AML-193 (cell line): Measurements from ENCODE around the gene DUSP23.
A peak's percentile ranks its signal among the peaks of the same experiment; 100 is the strongest.

Source experiments
- DNase-seq, 2 experiments: peaks; one replicate each; lab custom pipeline; 2025; lab: John Stamatoyannopoulos, UW

The DUSP23 gene

DNA sequence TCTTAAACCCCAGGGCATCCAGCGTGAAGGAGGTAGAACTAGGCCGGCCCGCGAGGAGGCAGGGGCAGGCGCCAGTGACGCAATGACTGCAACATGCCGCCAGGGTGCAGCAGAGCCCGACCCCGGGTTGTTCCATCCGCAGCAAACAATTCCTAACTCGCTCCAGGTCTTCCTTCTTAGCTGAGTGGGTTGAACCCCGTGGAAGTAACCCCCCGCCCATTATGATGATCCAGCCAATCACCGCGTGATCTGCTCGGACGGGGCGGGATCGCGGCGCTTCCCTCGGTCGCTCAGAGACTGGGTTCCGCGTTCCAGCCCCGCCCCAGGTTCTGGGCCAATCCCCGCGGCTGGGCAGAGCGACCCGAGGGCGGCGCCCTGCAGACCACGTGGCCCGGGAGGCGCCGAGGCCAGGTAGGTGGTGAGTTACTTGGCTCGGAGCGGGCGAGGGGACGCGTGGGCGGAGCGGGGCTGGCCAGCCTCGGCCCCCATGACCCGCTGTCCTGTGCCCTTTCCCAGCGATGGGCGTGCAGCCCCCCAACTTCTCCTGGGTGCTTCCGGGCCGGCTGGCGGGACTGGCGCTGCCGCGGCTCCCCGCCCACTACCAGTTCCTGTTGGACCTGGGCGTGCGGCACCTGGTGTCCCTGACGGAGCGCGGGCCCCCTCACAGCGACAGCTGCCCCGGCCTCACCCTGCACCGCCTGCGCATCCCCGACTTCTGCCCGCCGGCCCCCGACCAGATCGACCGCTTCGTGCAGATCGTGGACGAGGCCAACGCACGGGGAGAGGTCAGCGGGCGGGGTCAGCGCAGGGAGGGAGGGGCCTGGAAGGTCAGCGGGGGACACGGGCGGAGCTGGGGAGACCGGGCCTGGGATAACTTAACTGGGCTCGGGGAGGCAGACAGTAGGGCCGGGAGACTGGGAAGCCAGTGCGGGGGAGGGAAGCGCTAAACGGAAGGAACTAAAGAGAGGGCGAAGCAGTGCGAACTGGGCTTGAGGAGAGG is at the start of gene DUSP23:
Gene DUSP23, plus strand, starts transcription at position 380 of the 1,000 bp plus-strand sequence. Its CDS starts 139 bp downstream, at position 519.
- DNase-seq, result no peak

DNA sequence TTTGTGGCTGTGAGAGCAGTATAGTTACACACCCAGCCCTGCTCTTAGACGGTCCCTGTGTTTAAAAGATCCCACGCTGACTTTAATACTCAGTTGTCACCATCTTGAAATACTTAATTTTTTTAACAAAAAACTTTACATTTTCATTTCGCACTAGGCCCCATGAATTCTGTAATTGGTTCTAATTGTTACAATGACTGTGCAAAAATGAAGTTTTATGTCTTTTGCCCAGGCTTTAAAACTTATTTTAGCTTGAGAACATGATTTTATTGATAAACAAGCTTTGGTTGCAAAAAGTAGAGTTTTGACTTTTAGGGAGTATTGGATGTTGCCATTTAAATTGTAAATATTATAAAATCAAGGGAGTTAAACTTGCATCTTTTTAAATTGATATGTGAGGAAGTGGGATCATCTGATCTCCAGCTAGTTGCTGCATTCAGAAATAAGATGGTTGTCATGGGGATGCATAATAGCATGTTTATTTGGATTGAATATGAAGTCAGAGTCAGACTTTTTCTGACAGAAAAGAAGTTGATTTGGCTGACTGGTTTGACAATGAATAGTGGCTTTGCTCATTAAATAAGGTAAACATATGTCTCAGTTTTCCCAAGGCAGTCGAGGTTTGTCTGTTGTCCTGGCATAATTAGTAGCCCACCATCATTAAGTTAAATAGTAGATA is 43.4 kb upstream of the DUSP23 start:
- DNase-seq, result no peak

DNA sequence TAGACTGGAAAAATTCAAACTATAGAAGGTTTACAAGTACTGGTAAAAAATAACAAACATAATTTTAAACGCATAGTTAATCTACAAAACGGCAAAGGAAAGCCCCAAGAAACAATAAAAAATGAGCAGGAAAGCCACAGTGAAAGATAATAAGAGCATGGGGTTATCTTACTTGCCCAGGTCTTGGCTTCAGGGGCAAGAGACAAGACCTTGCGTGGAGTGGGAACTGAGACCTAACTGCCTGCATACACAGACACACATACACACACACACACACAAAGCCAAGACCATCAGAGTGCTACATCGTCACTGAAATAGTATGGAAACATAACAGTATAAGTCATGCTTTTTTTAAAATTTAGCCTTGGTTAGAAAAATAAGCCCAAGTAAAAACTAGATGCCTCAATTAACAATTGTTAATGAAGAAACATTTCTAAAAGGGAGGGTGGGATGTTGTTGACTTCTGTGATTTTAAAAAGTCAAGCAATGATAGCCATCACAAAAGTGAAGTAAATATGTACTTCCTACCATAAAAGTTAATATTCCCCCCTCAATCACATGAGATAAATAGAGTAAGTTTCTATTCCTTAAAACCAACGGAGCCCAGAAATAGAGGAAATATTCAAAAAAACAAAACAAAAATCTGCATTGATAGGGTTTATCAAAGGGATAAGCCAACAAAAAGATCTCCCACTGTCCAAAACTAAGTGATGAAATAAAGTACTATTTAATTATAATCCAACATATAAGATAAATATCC is 36.9 kb upstream of the DUSP23 start:
- DNase-seq, result no peak

DNA sequence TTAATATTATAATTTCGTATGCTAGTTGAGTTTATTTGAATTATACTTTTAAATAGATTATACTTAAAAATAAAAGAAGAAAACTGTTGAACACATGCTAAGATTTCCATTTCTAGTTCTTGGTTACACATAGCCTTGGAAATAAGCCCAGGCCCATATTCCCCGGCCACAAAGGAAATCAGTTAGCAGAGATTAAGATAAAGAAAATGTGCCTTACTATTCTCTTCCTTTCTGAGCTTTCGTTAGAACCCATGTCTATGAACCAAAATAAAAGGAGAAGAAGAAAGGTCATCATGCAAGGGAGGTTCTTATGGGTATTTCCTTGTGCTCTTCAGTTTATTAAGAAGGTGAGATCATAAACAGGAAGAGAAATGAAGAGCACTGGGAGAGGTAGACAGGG is 34.1 kb upstream of the DUSP23 start:
- no peak for DNase-seq

DNA sequence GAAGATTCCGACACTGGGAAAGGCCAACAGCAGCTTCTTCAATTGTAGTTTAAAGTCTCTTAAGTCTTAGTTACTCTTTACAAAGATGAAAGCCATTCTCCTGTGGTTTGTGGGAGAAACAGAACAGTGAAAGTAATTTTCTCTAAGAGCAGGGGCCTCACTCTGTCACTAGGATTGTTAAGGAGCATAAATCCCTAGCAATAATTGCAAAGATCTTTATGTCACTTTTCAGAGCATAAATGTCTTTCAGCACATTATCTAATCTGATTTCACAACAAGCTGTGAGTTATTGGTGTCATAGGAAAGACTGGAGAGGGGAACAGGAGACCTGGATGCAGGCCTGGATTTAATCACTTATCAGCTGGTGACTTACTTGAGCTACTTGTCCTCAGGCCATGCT is 32.4 kb upstream of the DUSP23 start:
- no peak for DNase-seq

DNA sequence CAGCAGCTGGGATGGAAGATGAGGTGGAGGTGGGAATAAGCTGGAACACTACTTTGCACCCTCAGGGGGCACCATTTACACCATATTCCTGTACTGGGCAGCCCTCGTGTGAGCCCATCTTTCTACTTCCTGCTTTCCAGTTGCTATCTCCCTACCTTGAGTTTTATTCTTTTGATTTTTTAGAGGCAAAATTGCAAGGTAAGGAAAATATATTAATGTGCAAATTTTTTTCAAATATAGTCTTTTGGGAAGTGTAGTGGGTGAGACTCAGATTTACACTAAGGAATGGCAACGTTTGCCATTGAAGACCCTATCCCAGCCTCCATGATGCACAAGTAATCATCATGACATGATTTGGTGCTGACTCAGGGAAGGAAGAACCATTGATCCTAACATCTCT is 31.1 kb upstream of the DUSP23 start:
- DNase-seq, result no peak

DNA sequence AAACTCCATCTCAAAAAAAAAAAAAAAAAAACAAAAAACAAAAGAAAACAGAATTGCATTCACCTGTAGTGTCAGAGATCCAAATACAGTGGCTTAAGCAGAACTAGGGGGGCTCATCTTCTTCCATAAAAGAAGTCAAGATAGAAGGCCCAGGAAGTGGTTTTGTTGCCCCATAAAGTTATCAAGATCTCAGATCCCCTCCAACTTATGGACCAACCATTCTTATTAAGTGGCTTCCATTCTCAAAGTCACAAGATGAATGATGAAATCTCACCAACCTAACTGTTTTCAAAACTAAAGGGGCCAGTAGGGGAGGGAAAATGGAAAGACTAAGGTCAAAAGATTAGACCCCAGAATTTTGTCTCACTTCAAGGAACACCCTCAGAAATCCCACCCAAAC is 30.1 kb upstream of the DUSP23 start:
- no peak for DNase-seq

DNA sequence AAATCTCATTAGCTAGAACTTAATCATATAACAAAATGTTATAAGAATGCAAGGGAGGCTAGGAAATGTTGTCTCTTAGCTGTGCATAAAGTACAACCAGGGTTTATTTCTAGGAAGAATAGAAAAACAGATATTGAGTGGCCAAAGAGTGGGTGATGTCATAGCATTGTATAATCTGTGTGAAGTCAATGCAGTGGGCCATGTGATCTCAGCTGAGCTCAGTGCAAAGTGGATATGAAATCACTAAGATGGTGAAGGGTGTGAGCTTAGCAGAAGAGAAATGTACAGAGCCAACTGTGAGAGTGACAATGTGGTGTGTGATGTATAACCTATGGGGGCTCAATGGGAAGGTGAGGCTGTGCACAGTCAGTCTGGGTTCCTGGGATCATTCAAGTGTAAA is 29.7 kb upstream of the DUSP23 start:
- DNase-seq, result no peak

DNA sequence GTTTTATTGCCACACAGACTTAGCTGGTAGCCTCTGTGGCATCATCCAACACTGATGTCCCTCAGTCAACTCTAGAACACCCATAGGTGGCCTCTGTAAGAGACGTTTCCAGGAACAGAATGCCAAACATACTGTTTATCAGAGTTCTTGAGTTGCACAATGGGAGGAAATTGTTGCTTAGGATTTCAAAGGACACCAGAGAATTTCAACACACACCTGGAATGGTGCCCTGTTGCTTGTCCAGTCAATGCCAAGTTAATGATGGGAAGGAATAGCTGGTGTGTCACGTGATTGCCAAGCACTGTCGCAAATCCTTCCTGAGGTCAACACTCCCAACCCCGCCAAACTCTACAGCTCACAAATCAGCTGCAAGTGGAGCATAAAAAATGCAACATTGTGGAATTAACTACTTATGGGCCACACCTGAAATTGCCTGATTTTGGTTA is 28.6 kb upstream of the DUSP23 start:
- peak; percentile 48 to 56 for DNase-seq

DNA sequence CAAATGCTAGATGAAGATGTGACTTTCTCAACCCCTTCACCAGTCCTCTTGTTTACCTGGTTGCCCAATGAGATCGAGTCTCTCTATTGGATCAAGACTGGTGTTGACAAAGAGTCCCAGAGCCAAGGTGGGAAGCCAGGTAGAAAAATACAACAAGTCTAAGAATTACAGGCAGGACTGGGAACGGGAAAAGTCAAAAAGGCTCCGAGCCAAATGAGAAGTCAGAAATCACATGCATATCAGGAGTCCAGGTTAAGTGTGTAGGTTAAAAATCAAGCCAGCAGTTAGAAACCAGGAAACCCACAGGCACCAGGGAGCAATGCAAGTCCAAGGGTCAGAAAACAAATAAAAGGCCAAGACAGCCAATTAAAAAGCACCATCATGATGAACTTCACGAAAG is 27.4 kb upstream of the DUSP23 start:
- DNase-seq, result no peak

DNA sequence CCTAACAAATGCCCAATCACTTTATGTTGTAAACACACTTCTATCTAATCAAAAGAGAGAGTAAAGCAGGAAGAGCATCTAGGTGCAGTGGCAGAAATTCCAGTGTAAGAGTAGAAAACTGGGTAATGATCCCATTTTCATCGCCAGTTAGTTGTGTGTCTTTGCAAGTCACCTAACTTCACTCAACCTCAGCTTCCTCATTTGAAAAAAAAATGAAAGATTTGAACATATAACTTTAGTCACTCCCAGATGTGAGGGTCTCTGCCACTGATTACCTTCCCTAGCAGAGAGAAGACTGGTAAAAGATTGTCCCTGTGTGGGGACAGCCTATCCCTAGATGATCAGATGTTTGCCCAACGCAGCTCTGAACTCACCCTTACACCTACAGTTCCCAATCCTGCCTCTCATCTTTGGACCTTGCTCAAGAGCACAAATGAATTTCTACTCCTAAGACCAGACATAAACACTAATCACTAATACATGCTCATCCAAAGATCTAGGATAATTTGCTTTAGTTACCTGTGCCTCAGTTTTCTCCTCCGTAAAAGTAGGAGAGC is 25.2 kb upstream of the DUSP23 start:
- no peak for DNase-seq

DNA sequence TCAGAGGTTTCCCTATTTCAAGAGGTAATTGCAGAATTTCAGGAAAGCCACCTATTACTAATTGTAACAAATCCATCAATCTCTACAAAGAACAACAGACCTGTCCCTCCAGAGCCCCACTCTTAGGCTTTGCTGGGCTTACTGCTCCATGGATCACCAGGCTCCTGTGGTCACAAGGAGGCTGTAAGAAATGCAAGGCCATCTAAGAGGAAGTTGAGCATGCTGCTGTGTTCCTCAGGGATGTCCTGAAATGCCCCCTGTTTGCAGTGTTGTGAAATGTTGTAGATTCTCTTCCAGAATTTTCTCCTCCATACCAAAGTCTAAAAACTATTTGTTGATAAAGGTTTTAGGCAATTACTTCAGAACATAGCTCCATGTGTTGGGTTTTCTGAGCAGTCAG is 24.4 kb upstream of the DUSP23 start:
- peak; percentile 60 to 65 for DNase-seq

DNA sequence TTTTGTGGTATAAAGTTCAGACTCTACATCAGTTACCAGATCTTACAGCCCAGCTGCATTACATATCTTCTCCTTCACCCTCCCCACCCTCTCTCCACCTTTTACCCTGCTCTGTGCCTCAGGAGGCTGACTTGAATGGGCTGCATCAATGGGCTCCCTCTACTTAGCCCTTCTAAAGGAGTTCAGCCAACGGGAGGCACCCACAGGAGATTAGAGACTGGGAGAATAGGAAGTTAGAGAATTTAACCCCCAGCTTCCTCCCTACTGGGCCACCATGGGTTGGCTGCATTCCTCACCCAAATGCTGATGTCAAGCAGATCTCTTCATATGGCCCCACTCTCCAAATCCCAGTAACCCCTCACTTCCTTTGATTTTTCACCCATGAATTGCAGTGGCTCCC is 17.1 kb upstream of the DUSP23 start:
- DNase-seq, result no peak

DNA sequence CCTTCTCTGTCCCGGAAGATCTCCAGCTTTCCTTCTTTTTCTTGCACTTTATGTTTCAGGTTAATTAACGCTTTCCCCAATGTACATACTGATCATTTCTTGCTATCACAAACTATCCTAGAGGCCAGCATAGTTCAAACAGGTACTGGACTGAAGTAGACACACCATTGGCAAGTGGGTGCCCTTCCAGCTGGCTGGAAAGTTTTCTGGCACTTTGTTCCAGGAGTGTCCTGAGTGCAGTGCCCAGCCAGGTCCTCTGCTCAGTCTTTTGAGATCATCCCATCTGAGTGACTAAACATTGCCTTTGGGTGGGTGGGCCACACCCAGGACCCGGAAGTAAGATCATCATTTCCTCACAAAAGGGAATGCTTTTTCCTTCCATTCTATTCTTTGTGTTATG is 15.0 kb upstream of the DUSP23 start:
- DNase-seq, result no peak

DNA sequence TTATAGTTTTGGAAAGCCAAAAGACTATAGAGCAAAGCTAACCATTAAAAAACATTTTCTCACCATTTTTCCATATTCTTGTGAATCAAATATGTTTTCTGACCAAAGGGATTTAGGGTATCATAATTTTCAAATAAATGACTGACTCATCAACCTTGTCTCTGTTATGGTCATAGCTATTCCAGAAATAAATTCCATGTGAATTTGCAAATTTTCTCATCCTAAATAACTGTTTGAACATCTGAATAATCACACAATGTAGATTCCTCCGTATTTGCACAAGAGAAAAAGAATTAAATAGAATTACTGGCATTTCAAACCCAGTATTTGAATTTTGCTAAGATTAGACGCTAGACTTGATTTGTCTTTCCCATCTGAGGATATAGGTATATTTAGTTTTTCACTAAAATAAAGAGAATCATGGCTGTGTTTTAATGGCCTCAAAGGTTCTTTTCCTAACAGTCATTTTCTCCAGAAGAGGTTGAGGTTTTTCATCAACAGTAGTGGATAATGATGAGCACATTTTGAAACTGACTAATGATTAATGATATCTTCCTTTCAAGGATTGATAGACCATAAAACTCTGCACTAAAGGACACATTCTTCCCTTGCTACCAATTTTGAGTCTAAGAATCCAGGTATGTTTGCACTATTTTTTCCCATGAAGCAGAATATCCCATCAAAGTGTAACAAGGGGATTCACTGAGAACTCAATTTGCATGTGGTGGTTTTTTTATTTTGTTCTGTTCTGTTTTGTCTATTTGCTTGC is 9.5 kb upstream of the DUSP23 start:
- no peak for DNase-seq

DNA sequence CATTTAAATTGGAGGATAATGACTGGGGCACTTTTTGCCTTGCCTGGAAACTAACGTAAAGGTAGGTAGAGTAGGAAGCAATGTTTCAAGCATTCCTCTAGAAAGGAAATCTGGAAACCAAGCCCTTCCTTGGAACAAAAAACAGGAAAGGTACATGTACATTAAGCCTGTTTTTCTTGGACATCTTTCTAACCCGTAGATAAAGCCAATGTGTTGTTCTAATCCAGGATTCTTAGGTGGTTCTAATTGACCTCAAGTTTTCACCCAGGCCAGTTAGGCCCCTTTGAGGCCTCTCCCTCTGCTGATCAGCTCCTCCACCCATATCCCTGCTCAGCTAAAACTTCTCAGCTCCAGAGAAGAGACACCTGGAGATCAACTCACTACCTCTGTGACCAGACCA is 6.3 kb upstream of the DUSP23 start:
- DNase-seq, result no peak

DNA sequence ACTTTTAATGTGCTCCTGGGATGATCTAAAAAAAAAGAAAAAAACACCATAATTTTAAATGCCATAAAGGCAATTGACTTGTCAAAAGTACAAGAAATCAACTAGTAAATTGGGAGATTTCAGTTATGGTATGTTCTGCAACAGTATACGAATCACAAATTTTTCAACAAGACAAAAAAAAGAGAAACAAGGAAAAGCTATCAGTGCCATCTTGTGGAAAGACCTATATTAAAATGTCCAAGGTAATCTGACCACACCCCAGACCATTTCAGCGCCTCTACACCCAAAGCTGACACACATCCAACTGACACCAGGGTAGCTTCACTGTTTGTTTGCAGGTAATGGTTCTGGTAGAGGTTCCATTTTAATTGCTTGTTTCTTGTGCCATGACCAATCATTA is 5.0 kb upstream of the DUSP23 start:
- peak; percentile 36 to 45 for DNase-seq

DNA sequence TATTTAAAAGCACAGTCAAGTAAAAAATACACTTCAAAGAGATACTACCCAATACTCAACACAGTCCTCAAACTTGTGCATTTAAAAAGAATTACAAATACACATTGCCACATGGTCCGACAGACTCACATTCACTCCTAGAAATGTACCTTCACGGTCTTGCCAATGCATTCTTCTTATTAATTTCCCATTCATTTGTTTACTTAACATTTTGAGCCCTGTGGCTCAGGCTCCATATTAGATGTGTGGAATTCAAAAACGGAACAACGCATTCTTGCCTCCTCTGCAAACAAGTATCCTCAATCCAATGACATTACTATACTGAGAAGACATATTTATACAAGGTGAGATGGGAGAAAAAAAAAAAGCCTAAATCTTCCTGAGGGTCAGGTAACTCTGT is 2.5 kb upstream of the DUSP23 start:
- no peak for DNase-seq

DNA sequence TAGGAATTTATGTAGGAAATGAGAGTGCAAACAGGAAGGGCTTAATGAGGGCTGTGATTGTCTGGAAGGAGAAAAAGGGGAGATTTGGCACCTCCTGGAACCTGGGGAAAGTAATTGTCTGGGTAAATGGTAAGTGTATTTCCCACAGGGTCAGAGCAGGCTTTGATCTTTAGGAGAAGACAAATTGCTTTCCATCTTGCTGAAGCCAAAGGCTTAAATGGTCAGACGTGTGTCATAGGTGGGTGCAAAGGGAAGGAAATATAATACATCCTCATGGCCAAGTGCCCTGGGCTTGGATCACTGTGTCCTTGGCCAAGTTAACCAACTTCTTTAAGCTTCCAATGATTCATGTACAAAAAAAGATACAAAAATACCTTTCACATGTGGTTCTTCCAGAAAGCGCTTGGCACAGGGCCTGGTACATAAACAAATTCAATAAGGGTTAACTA is 1.3 kb upstream of the DUSP23 start:
- DNase-seq, result no peak

DNA sequence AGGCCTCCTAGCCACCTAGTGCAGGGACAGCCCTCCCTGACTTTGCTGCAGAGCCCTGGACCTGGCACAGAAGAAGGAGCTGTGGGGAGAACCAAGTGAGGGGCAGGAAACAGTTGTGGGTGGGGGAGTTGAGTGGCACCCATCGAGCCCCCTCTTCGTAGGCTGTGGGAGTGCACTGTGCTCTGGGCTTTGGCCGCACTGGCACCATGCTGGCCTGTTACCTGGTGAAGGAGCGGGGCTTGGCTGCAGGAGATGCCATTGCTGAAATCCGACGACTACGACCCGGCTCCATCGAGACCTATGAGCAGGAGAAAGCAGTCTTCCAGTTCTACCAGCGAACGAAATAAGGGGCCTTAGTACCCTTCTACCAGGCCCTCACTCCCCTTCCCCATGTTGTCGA is 1.2 kb downstream of the DUSP23 start:
- no peak for DNase-seq

DNA sequence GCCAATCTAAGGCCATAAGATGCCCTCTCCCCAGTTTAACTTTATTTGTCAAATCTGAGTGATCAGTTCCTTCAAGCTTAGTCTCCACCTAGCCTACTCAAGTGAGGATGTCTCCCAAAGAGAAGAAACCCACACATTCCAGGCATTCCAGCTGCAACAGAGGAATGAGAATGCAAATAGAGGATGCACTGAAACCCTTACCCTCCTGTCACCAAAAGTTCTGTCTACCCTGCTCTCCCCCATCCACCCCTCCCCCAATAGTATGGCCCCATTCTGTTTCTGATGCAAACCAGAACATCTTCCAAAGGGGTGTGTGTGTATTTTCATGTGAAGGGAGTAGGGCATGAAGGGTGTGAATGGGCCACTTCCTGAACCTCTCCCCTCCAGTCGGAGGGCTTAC is 3.0 kb downstream of the DUSP23 start:
- DNase-seq, result no peak
